Measurements from ENCODE around the gene PRM3.

- no peak for TF ChIP-seq TAF1 (conservative IDR thresholded peaks at IDR 0.05)
- no peak for TF ChIP-seq CTCF (IDR thresholded peaks at IDR 0.05; ENCODE audit: low read depth, low read length, missing input control)
These were observed 41.1 kb downstream of the PRM3 start for GRCh38 chr16:11232302-11232851.
